Uterus (tissue), 4 donors: ENCODE results near the gene HAPLN2. TPM values are rescaled to one million over a fixed set of nuclear protein-coding genes. Genes with fewer than 3 reads are reported as not detected.

Experiments used
- DNase-seq, 2 donors: peaks; one replicate each; pipeline ENCODE4 v3.0.0-alpha.2; 2019 to 2020
- H3K27ac ChIP-seq, 2 donors: fragments of 200-600 bp; sonication (generic); 1 replicate in 1 of 2; 2 replicates in 1 of 2; pipeline ENCODE4 v1.5.1; 2016 to 2018
- H3K27me3 ChIP-seq, 2 donors: fragments of 200-600 bp; sonication (generic); one replicate each; pipeline ENCODE4 v1.5.1; 2018 to 2019; ENCODE audit warnings: control low read depth in 1 of 2
- H3K36me3 ChIP-seq, 2 donors: fragments of 200-600 bp; sonication (generic); one replicate each; pipeline ENCODE4 v1.5.1; 2019; ENCODE audit warnings: control low read depth in 1 of 2
- H3K4me1 ChIP-seq, 2 donors: fragments of 200-600 bp; sonication (generic); one replicate each; pipeline ENCODE4 v1.5.1; 2018 to 2019; ENCODE audit warnings: control low read depth in 1 of 2
- H3K4me3 ChIP-seq, 2 donors: fragments of 200-600 bp; sonication (generic); 1 replicate in 1 of 2; 2 replicates in 1 of 2; pipeline ENCODE4 v1.5.1; 2018 to 2019; ENCODE audit warnings: mild to moderate bottlenecking in 1 of 2
- H3K9me3 ChIP-seq, 2 donors: fragments of 200-600 bp; sonication (generic); one replicate each; pipeline ENCODE4 v1.5.1; 2019; ENCODE audit warnings: control low read depth in 1 of 2
- CTCF ChIP-seq, 4 experiments: fragments of 200-600 bp in 2 of 4; fragments of 450-650 bp in 2 of 4; sonication (generic) in 2 of 4; IDR thresholded peaks; one replicate each; pipeline ENCODE4 v1.5.1; 2016 to 2019; ENCODE audit warnings: antibody characterized with exemption in 4 of 4, mild to moderate bottlenecking in 2 of 4, moderate library complexity in 1 of 4
- POLR2A ChIP-seq, 2 donors: fragments of 450-650 bp; IDR thresholded peaks; one replicate each; pipeline ENCODE4 v1.6.1; 2016; ENCODE audit warnings: antibody characterized with exemption in 2 of 2, mild to moderate bottlenecking in 1 of 2, moderate library complexity in 1 of 2
- intact Hi-C: fragments of 100-400 bp; cut with DNase I; formaldehyde crosslinking; loops from one replicate; pipeline ENCODE4 v1.15.1; 2023; ENCODE audit warnings: low total_unique reads
- total RNA-seq, 4 donors: library from RNA; depleted of rRNA in 3 of 4; stranded (reverse); fragments of >200 nt in 3 of 4; gene quantifications; one replicate each; pipeline versions ENCODE4 v1.1.0 to v1.2.4, GENCODE V29; 2014 to 2023
- donor health status: DM: yes; HTN: yes; CAD: no.

Gene HAPLN2
- total RNA-seq, 4 donors from 2014 or later, result 0.77 to 3.9 TPM; not detected in 2

- no peaks in the 10 kb centered on the region for H3K4me1 ChIP-seq
- intact Hi-C loops, result no loop called here
- H3K27ac ChIP-seq, result peak overlapping the region; percentile 87 to 93
- H3K36me3 ChIP-seq, result no peaks in the 10 kb centered on the region
- no peaks in the 10 kb centered on the region for H3K9me3 ChIP-seq
- H3K4me3 ChIP-seq, result peak overlapping the region; percentile 66 to 68
- DNase-seq, result no peak
- TF ChIP-seq POLR2A (IDR thresholded peaks at IDR 0.05), result no peak
- no peak for TF ChIP-seq CTCF (IDR thresholded peaks at IDR 0.05)
- H3K27me3 ChIP-seq, result no peaks in the 10 kb centered on the region
Measured at GRCh38 chr1:156592158-156592909, 26.9 kb upstream of the HAPLN2 start.

- no peak overlapping the region for H3K4me3 ChIP-seq
- intact Hi-C loops, result no loop called here
- no peak for TF ChIP-seq CTCF (IDR thresholded peaks at IDR 0.05)
- TF ChIP-seq POLR2A (IDR thresholded peaks at IDR 0.05), result no peak
- H3K9me3 ChIP-seq, result no peaks in the 10 kb centered on the region
- H3K27ac ChIP-seq, result no peak overlapping the region
- no peaks in the 10 kb centered on the region for H3K36me3 ChIP-seq
- no peaks in the 10 kb centered on the region for H3K4me1 ChIP-seq
- H3K27me3 ChIP-seq, result no peaks in the 10 kb centered on the region
- no peak for DNase-seq
Measured at GRCh38 chr1:156592910-156593660, 26.1 kb upstream of the HAPLN2 start.

GRCh38 chr1:156593661-156593989, 25.6 kb upstream of the HAPLN2 start:
- Histone ChIP-seq H3K4me1 (no peaks in the 10 kb centered on the region), H3K9me3 (no peaks in the 10 kb centered on the region), H3K36me3 (no peaks in the 10 kb centered on the region), H3K4me3 (no peak overlapping the region), H3K27ac (no peak overlapping the region), H3K27me3 (no peaks in the 10 kb centered on the region)
- DNase-seq, result no peak
- intact Hi-C loops, result no loop called here
- TF ChIP-seq CTCF (IDR thresholded peaks at IDR 0.05) (no peak), POLR2A (IDR thresholded peaks at IDR 0.05) (no peak)

GRCh38 chr1:156594190-156594589, 25.0 kb upstream of the HAPLN2 start:
- no peak overlapping the region for H3K27ac ChIP-seq
- intact Hi-C loops, result no loop called here
- H3K9me3 ChIP-seq, result no peaks in the 10 kb centered on the region
- DNase-seq, result no peak
- H3K27me3 ChIP-seq, result no peaks in the 10 kb centered on the region
- no peak overlapping the region for H3K4me3 ChIP-seq
- H3K4me1 ChIP-seq, result no peaks in the 10 kb centered on the region
- TF ChIP-seq CTCF (IDR thresholded peaks at IDR 0.05) (no peak), POLR2A (IDR thresholded peaks at IDR 0.05) (no peak)
- no peaks in the 10 kb centered on the region for H3K36me3 ChIP-seq

- no peak overlapping the region for H3K4me3 ChIP-seq
- TF ChIP-seq CTCF (IDR thresholded peaks at IDR 0.05) (no peak), POLR2A (IDR thresholded peaks at IDR 0.05) (no peak)
- intact Hi-C loops, result no loop called here
- no peak overlapping the region for H3K27ac ChIP-seq
- no peaks in the 10 kb centered on the region for H3K4me1 ChIP-seq
- no peaks in the 10 kb centered on the region for H3K36me3 ChIP-seq
- H3K27me3 ChIP-seq, result no peaks in the 10 kb centered on the region
- DNase-seq, result no peak
- no peaks in the 10 kb centered on the region for H3K9me3 ChIP-seq
Measured at GRCh38 chr1:156595016-156595415, 24.2 kb upstream of the HAPLN2 start.
